CD4-positive, alpha-beta T cell treated with Interleukin-12 subunit alpha and Interleukin-12 subunit beta, for 1 hour (primary cell): Measurements from ENCODE around the gene FAM171A1.
"Not testable (repeated sequence)": the region's sequence is repeated elsewhere in the genome, so short reads cannot be mapped to it uniquely, and the experiment has no call there.

Source experiments
- DNase-seq: peaks from one replicate; pipeline ENCODE4 v3.0.0-alpha.2; 2020

Gene FAM171A1

DNA sequence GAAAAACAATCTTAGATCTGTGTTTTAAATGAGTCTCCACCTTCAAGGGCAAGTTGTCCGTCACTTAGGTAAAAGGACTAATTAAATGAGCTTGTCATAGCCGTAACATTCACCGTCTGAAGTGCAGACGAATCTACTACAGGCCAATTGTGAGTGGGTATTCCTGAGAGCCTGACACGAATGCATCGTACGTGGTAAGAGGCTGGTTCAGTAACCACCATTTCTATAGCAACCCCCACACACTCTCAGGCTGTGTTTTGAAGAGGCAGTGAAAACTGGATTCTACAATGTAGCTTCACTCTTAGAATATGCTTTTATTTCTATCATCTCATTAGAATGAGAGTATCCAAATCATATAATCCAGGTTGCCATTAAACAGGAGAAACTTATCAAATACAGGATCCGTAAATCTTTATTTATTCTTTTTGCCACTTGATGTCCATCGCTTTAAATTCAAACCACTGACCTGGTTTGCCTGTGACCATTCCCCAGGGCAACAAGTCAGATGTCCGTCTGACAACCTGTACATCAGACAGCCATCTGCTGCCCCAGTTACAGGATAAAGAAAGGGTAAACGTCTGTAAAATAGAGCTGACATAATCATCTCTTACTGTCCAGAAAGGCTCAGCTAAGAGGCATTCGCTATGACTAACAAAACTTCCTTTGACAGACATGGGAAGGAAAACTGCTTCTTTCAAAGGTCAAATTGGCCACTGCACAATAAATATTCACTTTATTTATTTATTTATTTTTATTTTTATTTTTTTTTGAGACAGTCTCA is 132.3 kb downstream of the FAM171A1 start:
- DNase-seq: no peak

DNA sequence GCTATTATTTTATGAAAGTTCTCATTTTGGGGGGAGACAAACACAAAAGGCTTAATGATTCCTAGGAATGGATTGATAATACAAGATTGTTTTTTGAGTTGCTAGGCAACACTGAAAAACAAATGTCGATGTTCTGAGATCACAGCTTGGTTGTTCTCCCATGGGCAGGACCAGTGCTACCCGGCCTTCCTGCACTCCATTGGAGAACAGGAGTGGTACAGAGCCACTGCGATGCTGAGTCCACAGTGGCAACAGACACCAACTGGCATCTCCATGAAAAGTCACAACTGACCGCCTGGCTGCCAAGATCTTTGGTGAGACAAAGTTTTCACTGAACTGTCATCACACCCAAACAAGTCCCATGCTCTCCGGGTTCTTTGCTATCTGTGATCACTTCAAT is 133.7 kb downstream of the FAM171A1 start:
- DNase-seq: no peak

DNA sequence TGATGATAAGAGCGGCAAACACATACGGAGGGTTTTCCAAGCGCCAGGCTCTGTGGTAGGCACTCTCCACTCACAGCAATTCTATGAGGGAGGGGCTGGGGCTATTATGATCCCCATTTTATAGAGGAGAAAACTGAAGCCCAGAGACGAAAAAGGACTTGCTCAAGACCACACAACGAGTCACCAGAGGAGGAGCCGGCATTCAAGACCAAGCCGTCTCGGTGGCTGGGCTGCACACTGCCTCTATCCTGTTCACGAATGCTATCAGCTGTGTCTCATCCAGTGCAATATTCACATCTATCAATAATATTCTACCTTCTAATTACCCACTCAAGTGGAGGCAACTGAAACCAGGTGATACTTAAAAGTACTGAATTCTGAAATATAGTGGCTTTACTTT is 134.7 kb downstream of the FAM171A1 start:
- no peak for DNase-seq

DNA sequence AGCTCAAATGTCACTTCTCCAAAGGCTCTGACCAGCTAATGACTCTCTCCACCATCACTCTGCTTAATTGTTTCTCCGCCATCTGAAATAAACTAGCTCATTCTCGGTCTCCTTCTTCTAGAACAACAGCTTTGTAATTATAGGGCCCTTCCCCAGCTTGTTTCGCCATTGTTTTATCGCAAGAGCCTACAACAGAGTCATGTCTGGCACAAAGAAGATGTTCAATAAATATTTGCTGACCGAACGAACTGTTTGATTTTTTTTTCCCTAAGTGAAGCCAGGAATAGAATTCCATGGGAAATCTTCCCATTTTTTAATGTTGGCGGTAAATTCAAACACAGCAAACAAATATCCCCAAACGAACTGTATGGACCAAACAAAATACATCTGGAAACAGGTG is 138.8 kb downstream of the FAM171A1 start:
- no peak for DNase-seq

DNA sequence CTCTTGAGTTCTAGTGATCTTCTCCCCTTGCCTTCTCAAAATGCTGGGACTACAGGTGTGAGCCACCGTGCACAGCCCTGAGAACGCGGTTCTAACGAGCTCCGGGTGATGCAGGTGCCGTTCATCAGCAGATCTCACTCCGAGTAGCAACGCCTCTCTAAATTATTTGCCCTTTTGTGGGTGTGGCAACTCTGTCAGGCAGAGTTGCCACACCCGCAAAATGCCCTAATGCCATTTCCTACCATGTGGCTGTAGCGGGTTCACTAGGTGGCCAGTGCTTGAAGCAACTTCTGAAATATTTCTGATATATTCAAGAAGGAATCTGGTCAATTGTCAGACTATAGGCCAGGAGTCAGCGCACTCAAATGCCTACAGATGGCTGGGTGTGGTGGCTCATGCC is 139.7 kb downstream of the FAM171A1 start:
- no peak for DNase-seq

DNA sequence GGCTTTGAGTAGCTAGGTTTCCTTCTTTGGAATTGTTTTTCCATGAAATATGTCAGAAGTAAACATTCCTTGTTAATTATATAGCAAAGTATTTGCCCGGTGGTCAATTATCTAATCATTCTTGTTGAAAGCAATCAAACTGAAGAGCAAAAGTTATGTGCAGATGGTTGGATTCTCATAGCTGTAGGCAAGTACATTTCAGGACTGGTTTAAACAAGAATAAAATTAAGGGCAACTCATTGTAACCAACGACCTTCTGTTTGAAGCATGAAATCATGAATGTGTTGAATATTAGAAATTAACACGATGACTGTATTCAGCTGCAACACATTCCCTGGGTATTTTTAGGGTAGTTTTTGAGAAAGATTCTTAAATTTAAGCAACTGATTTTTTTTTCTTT is 140.8 kb downstream of the FAM171A1 start:
- DNase-seq: no peak

DNA sequence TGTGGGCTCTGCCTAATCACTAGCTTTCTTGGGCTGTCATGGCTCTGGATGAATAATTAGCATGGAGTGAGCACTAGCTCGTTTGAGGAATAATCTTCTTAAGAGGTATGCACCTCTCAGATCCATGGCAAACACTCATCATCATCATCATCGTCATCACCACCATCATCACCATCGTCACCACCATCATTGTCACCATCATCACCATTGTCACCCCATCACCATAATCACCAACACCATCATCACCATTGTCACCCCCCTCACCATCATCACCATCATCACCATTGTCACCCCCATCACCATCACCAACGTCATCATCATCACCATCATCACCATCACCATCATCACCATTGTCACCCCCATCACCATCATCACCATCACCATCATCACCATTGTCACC is 141.8 kb downstream of the FAM171A1 start:
- no peak for DNase-seq

DNA sequence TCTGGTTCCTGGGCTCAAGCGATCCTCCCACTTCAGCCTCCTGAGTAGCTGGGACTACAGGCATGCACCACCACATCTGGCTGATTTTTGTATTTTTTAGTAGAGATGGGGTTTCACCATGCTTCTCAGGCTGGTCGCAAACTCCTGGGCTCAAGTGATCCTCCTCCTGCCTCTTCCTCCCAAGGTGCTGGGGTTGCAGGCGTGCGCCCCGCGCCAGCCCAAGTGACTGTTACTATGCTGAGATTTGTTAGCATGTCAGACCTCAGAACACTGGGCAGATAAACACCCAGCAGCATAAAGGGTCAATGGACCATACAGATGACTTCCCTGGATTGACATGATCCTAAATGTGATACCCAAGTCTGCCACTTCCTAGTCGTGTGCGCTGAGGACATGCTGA is 142.7 kb downstream of the FAM171A1 start:
- DNase-seq: no peak

DNA sequence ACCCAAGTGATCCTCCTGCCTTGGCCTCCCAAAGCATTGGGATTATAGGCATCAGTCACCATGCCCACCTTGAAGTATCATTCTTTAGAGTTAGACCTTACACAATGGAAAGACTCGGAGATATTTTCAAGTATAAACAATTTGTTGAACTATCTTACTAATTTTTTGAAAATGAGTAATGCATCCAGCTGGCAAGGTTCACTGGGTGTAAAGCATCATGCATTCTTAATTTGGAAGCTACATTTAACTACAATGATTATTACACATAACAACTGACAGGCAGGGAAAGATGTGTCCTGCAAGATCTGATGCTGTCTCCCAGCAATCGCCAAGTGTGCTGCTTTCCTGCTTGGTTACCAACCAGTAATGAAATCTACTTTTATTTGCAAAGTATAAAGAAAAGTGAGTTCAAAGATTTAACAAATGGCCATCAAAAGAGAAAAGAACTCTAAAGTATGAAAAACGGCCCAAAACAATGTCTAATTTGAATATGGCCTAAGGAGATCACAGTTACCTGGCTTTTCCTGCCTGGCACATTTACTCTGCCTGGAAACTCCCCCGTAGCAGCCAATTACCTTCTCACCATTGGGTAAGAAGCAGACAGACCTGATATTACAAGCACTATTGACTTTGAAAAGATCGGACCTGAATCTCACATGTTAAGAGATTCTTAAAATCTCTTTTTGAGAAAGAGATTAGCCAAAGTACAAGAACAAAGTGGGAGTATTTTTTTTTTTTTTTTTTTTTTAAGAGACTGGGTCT is 143.3 kb downstream of the FAM171A1 start:
- DNase-seq: no peak

DNA sequence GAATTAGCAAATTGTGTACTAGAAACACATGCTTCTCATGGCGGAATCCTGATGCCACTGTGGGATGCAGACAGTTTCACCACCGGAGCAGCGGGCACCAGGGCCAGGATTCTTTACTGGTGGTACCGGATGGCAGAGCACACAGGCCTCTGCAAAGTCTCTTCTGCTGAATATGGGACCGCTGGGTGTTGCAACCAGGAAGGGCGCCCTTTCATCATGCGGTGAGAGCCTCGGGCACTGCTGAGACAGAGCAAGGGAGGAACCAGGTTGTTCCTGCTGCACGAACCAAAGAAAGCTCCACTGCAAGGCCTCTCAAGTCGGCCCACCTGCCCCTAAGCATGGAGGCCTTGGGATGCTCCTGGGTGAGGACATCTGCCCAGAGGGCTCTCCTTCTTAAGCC is 145.6 kb downstream of the FAM171A1 start:
- no peak for DNase-seq

DNA sequence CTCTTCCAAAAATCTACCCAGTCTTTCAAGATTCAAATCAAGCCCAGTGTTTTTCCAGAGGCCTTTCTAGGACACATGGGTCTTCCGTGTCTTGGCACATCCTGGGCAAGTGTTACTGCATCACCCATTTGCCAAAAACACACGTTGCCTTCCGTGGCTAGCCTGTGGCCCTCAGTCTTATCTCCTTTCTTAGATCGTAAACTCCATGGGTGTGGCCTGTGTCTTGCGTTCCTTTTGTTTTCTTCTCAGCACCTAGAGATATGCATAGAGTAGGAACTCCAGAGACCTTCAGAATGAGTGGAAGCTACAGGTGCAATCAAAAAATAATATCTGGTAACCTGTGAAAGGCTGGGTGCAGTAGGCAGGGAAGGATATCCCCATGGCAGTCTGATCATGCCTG is 146.1 kb downstream of the FAM171A1 start:
- no peak for DNase-seq

DNA sequence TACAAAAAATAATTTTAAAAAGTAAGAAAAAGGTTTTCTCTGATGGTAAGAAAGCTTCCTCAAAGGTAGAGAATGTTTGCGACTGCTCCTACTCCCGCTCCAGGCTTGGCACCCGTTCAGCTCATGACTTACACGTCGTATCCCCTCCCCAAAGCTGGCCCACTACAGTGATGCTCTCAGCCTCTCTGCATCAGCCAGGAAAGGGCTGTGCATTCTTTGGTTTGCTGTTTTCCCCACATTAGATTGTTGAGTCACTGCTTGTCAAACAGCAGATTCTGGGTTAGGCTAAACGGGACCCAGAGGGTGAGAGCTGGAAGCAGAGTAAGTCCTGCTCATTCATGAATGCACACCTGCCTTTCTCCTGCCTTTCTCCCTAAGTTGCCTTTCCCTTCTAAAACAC is 147.9 kb downstream of the FAM171A1 start:
- DNase-seq: no peak

DNA sequence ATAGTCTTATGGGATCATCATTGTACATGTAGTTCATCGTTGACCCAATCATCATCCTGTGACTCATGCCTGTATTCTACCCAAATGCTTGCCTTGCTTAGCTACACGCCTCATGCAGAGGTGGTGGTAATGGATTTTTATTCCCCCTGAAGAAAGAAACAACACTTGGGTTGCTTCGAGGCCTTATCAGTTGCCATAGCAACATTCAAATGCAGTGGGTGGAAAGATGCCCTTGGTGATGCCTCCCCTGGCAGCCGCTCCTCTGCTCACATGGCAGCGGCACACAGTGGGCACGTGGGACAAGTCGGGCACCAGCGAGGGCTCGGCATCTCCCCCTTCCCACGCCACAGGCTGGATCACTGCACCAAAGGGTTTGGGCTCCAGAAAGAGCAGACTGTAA is 148.6 kb downstream of the FAM171A1 start:
- no peak for DNase-seq

DNA sequence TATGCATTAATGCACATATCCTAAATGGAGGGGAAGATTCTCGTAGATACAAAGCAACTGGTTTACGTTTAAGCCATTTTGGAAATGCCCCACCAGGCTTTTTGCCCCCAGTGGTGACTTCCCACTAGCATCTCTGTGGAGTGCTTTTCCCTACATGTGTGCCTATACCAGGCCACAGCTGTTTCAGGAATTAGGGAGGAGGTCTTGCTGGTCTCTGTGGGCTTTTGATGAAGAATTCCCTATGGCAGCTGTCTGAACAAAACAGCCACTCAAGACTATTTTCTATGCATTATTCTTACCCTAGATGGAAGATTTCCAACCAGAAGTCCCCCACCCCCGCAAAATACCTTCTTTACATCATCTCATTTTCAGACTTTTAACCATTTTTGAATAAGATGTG is 150.6 kb downstream of the FAM171A1 start:
- no peak for DNase-seq

DNA sequence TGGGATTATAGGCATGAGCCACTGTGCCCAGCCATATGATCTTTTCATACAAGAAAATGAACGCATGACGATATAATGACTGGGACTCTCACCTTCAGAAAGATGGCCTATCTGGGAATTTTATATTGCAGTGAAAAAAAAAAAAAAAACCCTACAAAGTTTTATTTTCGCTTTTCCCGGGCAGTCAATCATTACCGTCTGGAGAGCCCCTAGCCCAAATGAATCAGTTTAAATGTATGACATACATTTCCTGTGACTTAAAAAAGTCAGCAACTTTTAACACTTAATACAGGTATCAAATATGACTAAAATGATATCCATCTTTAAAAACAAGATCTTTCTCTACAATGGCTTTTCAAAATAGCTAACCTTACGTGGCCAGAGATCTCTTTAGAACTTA is 154.4 kb downstream of the FAM171A1 start:
- no peak for DNase-seq

DNA sequence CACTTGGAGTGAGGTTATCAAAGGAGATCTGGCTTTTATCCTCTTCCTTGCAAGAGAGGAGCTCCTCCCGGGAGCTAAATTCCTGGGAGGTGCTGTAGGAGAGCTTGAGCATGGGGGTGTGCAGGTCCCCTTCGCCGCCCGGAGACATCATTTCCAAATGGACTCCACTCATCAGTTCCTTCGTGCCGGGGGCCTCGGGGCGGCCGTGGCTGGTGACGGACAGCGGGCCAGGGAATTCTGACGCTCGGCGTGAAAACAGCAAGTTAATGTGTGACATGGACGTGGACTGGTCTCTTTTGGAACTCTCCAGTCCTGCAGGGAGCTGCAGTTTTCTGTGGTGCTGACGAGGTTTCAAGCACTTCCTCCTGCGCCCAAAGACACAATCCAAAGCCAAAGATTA is 156.9 kb downstream of the FAM171A1 start:
- no peak for DNase-seq

DNA sequence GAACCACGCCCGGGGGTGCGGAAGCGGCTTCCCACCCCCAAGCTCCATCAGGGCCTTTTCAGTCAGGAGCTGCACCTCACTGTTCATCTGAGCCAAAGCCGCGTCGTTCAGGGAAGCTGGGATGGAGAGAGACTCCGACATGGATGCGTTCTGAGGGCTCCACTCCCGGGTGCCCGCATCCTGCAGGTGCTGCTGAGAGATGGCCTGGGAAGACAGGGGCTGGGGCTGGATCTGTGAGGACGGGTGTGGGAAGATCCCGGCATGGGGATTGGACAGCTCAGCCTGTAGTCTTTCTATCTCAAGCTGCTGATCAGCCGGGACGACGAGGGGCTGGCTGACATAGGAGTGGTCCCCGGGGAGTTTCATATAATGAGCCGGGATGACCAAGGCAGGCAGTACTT is 157.6 kb downstream of the FAM171A1 start:
- DNase-seq: no peak

DNA sequence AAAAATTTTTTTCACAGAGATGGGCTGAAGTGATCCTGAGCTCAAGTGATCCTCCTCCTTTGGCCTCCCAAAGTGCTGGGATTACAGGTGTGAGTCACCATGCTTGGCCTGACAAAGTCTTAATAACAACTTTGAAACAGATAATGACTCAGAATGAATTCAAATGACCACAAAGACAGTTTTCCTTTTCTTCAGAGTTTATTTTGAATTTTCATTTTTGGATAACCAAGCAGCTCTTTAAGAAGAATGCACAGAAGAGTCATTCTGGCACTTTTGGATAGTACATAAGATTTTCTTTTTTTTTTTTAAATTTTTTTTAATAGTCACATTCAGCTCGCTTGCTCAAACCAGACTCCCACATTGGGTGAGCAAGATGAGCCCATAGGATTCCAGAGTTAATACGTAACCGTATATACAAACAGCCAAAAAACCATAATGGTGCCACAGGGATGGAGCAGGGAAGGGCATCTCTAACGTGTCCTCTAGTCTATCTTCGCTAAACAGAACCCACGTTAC is 159.6 kb downstream of the FAM171A1 start:
- no peak for DNase-seq

DNA sequence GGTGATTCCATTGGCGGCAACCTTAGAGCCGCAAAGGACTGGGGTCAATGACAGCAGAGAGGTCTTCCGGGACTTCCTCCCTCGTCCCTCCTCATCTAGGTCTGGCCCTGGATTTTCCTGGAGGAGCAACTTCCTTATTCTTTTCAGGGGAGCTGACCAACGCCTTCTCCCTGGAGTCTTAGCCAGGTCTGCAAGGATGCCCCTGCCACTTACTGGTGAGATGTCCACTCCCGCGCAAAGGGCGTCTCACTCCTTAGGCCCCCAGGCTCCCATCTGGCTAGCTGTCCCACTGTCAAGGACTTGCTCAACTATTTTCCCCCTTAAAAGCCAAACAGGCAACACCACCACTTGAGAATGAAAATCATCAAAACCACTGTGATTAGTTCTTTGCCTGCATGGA is 160.6 kb downstream of the FAM171A1 start:
- DNase-seq: no peak

DNA sequence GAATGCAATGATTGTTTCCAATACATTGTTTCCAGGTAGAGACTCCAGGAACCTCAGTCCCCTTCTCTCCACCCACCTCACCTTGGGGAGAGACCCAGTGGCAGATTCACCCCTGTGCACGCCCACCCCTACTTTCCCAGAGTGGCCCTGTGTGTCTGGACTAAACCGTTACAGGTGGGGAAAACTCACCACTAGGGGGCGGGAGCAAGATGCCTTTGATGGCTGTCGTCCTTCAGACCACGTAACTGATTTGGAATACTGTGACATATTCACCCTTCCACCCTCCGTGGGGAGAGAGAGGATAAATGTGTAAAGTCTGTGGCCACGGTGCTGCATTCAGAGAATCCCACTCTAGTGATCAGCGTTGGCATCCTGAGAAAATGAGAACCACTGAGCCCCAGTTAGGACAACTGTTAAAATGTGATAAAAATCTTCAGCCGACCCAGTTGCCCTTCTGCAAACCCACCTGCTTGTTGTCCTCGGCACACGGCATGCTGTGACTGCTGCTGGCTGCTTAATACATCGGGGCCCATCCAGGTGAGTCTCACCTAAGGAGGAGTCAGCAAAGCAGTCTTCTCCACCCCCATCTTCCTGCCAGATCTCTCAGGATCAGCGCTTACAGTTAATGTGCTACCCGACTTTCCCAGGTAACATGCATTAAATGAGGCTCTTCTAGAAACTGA is 161.1 kb downstream of the FAM171A1 start:
- DNase-seq: peak; percentile 82

DNA sequence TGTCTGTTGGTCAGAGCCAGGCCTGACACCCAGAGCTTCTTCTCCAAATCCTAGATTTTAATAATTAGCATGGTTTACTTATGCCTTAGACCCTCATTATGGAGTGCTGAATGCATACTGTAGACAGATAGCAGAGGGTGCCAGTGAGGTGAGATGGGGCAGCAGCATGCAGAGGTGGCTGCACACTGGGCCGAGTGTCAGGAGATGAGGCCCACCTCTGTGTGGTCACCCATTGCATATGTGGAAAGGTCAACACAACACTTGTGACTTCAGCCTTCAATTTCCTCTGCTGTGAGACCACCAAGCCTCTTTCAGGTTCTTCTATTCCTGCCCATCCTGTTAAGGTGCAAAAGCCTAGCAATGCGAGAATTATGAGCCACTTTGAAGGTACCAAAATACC is 162.9 kb downstream of the FAM171A1 start:
- DNase-seq: no peak

DNA sequence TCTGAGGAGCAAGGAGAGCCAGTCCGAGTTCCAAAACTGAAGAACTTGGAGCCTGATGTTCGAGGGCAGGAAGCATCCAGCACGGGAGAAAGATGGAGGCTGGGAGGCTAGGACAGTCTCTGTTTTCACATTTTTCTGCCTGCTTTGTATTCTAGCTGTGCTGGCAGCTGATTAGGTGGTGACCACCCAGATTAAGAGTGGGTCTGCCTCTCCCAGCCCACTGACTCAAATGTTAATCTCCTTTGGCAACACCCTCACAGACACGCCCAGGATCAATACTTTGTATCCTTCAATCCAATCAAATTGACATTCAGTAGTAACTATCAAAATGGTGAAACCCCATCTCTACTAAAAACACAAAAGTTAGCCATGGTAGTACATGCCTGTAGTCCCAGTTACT is 163.7 kb downstream of the FAM171A1 start:
- not testable (repeated sequence) for DNase-seq

DNA sequence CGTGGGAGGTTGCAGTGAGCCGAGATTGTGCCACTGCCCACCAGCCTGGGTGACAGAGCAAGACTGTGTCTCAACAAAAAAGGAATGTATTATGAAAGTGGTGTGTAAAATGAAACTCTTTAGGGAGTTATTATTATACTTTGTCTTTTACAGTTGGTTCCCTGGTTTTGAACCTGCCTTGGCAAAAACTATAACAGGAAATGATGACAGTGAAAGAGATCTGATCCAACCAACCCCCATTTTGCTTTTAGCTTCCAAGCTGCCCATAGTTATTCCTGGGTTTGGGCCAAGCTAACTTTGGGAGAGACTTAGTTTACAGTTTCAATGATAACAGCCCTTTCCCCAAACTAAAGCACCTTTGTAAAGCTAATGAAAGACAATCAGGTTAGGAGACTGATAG is 168.4 kb downstream of the FAM171A1 start:
- no peak for DNase-seq

DNA sequence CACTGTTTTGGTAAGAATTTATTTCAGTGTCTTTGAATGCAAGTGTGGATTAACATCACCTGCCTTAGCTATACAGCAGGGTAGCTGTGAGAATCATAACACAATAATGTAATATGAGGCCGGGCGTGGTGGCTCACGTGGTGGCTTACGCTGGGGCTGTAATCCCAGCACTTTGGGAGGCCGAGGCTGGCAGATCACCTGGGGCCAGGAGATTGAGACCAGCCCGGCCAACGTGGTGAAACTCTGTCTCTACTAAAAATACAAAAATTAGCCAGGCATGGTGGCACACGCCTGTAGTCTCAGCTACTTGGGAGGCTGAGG is 168.8 kb downstream of the FAM171A1 start:
- not testable (repeated sequence) for DNase-seq
